Stimulated activated CD8-positive, alpha-beta memory T cell treated with anti-CD3 and anti-CD28 coated beads, Interleukin-15, amount 100 ng/mL, for 1 hour (primary cell): Measurements from ENCODE around the gene PRELP.
"Not testable (repeated sequence)": the region's sequence is repeated elsewhere in the genome, so short reads cannot be mapped to it uniquely, and the experiment has no call there.

Experiments
- DNase-seq: peaks from one replicate; pipeline ENCODE4 v3.0.0-alpha.2; 2020; ENCODE audit warnings: low read depth

The PRELP gene

GRCh38 chr1:203507759-203508158 is 32.2 kb downstream of the PRELP start:
- DNase-seq: no peak

- no peak for DNase-seq
These were observed 33.0 kb downstream of the PRELP start for GRCh38 chr1:203508463-203509073.

DNA sequence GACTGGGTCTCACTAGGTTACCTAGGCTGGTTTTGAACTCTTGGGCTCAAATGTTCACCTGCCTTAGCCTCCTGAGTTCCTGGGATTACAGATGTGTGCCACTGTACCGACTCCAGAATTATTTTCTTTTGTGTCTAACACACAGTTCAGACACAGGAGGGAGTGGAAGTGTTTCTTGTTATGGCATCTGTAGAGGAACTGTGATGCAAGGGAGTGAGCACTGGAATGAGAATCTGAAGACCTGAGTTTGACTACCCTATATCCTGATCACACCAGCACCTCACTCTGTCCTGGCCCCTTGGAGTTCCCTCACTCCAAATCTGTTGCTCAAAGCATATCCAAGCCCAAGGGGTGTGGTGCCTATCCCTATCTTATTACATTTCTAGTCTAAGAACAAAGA is 33.5 kb downstream of the PRELP start:
- no peak for DNase-seq

GRCh38 chr1:203511513-203511912 is 35.9 kb downstream of the PRELP start:
- DNase-seq: no peak

DNA sequence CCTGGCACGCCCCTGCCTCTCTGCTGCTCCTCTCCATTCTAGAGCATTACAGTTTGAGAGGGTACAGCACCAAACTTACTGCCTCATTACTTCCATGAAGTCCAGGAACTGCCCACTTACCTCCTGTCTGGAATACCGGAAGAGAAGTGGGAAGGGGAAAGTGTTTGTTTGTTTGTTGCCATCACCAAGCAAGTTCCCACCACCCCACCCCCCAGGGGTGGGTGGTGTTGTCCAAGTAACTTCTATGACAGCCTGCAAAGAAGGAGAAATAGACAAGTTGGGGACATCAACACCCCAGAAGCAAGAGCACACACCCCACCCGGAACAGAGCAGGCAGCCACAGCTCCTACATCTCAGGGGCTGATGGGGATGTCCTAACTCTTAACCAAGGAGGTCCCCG is 36.3 kb downstream of the PRELP start:
- DNase-seq: no peak

DNA sequence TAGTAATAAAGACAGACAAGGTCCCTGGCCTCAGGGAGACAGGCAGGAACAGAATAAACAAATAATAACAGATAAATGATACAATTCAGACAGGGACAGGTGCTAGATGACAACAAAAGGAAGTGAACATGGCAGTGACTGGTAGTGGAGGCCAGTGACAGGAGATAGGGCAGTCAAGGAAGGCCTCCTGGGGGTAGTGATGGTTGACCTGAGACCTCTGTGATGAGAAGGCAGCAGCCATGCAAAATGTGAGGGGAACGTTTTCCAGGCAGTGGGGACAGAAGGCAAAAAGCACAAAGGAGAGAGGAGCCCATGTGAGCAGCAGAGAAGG is 36.9 kb downstream of the PRELP start:
- no peak for DNase-seq

GRCh38 chr1:203512848-203513584 is 37.4 kb downstream of the PRELP start:
- DNase-seq: no peak

DNA sequence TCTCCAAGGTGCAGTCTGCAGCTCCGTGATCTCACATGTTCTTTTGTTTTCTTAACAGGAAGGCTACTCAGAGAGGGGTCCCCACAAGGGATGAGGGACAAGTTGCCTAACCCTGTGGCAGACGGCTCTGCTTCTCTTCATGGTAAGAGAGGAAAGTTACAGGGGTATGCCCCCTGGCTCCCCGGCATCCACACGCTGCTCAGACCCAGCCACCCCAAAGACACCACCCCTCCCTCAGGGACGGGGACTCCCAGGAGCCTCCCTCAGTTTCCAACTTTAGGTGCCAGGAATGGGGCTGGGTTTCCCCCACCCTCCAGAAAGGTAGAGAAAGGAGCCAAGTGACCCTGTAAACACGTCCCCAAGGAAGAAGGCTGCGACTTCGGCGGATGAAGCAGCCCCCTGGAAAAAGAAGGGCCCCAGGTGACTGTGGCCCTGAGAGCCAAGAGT is 38.0 kb downstream of the PRELP start:
- no peak for DNase-seq

- no peak for DNase-seq
These were observed 40.6 kb downstream of the PRELP start for GRCh38 chr1:203516184-203516583.

GRCh38 chr1:203516906-203517305 is 41.3 kb downstream of the PRELP start:
- DNase-seq: no peak

DNA sequence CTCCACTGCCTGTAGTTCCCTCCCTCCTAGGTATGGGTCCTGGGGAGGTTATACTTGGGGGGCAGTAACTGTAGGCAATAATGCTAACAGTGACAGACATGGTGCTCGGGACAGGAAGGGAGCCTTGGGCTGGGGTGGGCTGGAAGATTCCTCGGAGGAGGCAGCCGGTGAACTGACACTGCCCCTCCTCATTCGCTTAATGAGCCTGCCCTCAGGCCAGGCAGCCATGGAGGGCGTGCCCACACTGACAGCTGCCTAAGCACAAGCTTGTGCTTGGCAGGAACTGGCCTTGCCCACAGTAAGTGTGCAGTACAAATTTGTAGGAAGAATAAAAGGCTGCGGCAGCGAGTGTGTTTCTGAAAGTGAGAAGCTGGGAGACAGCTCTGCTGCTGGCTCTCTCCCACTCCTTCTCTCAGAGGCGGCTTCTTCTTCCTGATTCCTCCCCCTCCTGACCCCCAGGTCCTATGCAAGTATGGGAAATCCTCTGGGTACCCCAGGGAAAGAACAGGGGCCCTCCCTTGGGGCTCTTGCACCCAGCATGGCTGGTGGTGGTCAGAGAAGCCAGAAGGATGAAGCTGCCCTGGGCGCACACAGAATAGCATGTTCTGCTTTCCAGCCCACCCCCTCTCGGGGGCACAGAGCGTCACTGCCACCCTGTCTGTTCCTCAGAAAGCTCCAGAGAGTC is 42.0 kb downstream of the PRELP start:
- no peak for DNase-seq

DNA sequence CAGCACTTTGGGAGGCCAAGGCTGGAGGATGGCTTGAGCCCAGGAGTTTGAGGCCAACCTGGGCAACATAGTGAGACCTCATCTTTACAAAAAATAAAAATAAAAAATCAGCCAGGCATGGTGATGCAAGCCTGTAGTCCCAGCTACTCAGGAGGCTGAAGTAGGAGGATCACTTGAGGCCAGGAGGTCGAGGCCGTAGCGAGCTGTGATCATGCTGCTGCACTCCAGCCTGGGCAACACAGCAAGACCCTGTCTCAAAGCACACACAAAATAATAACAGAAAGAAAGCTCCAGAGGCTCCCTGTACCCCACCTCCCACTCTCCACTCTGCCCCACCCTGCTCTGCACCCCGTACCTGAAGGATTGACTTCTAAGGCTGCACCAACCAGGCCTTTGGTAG is 42.5 kb downstream of the PRELP start:
- DNase-seq: not testable (repeated sequence)

DNA sequence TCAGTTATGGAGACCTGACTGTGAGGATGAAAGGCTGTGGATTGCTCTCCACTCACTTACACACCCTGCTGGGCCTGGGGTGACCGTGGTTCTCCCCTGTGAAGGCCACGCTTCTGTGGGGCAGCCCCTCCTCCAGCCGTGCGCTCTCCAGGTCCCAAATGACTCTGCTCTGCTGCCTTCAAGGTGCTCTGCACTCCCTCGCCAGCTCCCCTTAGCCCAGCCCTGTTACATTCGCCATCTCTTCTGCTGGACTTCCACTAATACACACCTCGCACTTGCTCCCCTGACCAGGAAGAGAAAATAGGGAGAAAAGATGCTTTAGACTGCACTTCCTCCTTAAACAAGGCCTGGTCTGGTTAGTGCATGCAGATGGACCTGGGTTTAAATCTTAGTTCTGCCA is 42.9 kb downstream of the PRELP start:
- no peak for DNase-seq

DNA sequence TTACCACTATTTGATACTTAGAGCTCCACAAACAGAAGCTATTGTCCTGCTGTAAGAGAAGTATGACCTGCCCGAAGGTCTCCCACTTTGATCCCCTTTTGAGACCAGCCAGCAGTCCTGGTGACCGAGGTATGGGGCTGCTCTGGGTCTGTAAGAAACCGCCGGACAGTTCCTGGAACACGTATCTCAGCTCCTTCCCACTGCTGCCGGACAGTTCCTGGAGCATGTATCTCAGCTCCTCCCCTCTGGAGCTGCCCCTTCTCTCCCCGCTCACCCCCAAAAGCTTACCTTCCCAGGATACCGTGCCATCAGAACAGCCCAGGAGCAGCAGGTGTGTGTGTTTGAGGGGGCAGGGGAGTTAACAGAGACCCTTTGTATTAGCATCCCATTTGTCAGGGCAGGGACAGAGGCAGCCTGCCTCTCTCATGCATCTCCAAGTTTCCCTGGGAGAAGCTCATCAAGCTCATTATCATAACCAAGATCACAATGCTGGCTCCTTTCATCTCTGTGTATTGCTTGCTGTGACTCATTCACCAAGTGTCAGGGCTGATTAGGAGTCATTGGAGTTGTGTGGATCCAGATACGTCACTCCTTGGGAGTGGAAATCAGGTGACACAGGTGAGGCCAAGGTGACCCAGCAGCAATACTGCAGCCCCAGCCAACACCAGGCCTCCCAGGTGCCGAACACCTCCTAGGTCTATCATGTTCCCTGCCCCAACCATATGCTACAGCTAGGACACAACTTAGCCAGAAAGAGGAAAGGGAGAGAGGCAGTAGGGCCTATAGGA is 43.6 kb downstream of the PRELP start:
- DNase-seq: no peak

DNA sequence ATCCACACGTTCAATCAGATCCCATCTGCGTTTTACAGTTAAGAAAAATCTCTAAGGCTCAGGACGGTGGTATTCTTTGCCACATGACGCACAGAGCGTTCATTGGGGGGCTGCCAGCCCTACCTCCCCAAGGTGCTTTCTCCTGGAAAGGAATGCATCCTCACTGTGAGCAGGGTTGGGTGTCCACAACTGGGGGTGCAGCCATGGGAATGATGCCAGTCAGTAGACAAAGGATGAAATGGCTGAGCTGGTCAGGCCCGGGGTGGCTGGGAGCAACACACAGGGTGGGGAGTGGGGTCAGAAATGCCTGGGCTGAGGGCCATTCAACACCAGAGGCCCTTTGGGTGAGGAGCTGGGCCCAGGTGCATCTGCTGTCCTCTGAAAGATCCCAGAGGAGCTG is 44.3 kb downstream of the PRELP start:
- no peak for DNase-seq

DNA sequence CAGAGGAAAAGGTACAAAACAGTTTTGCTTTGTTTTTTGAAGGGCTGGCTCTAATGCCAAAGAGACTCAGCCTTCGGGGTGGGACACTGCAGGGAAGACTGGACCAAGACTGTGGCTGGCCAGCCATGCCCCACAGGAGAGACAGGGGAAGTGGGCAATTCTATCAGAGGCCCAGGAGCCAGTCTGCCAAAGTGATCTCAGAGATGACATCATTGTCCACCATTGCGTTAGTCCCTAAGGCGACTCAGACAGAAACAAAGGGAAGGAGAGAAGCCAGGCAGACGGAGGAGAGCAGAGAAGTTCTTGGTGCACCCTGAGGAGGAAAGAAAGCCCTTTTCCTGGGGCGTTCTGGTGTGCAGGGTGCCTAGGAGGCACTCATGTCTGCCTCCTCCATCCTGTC is 44.7 kb downstream of the PRELP start:
- DNase-seq: no peak

GRCh38 chr1:203521074-203521794 is 45.6 kb downstream of the PRELP start:
- DNase-seq: no peak

- DNase-seq: no peak
These were observed 46.2 kb downstream of the PRELP start for GRCh38 chr1:203521812-203522211.

DNA sequence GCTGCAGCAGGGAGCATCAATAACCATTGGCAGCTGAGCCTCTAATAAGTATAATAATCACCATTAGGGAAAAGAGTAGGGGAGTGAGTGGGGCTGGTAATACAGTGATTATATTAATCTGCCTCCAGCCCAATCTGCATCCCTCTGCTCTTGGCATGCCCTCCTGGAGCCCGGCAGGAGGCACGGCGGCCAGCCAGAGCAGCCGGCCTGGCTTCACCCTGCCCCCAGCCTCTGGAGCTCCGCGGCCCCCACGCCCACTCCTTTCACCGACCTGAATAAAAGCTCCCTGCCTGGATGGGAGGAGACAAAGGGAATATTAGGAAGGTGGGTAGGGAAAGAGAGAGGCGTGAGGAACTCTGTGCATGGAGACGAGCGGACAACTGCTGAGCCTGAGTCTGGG is 46.6 kb downstream of the PRELP start:
- DNase-seq: no peak

- no peak for DNase-seq
These were observed 48.1 kb downstream of the PRELP start for GRCh38 chr1:203523667-203524066.

GRCh38 chr1:203524152-203524551 is 48.5 kb downstream of the PRELP start:
- DNase-seq: no peak

DNA sequence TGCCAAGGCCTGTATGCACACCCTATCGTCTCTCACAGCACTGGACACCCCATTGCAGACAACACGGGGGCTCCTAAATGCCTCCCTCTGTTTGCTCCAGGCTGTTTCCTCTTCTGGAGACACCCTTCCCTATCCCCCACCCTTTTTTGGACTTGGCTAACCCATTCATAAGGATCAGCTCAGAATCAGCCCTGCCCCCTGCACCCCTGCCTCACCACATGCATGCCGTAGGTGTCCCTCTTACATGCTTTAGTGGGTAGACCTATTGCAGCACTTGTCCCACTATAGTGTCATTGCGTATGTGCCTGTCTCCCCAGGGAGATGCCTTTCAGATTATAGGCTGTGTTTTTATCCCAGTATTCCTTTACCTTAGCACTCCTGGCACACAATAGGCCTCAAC is 49.2 kb downstream of the PRELP start:
- no peak for DNase-seq
